Motor neuron (in vitro differentiated cells): Measurements from ENCODE around the gene TEX264. TPM values are rescaled to one million over a fixed set of nuclear protein-coding genes. Genes with fewer than 3 reads are reported as not detected.

Experiments used
- ATAC-seq, 8 experiments: fragments of 200-7000 bp; cut with Tn5 transposase; replicated peaks in 6 of 8; 2 replicates each; pipeline ENCODE4 v1.8.0; 2021; ENCODE audit warnings: mild to moderate bottlenecking in 8 of 8, moderate library complexity in 8 of 8
- H3K27ac ChIP-seq, 2 donors: fragments of 250-450 bp; sonication (Bioruptor Pico); 2 replicates each; pipeline ENCODE4 v1.9.0; 2021; ENCODE audit warnings: antibody characterized with exemption in 2 of 2, mild to moderate bottlenecking in 2 of 2, moderate library complexity in 1 of 2
- H3K4me1 ChIP-seq, 2 donors: fragments of 250-450 bp; sonication (Bioruptor Pico); replicated peaks in 1 of 2; 2 replicates each; pipeline ENCODE4 v1.6.1; 2021; ENCODE audit warnings: antibody characterized with exemption in 2 of 2, mild to moderate bottlenecking in 2 of 2, moderate library complexity in 1 of 2
- H3K4me3 ChIP-seq, 5 donors: fragments of 250-450 bp; sonication (Bioruptor Pico); 2 replicates each; pipeline ENCODE4 v1.9.0; 2021; ENCODE audit warnings: antibody characterized with exemption in 5 of 5, mild to moderate bottlenecking in 5 of 5, moderate library complexity in 4 of 5
- WGBS, 10 experiments: fragments of 450-650 bp; shearing (Covaris generic); methylation state at CpG; one replicate each; pipeline ENCODE4 v1.0.0; 2022; 5-methylcytosine and 5-hydroxymethylcytosine counted together
- in situ Hi-C, 9 experiments: fragments of 400-800 bp; cut with MboI; loops; one replicate each; pipeline ENCODE4 v1.15.0; 2021; ENCODE audit warnings: low sequenced_read_pairs in 9 of 9, low pct_unique_long_range_greater_than_20kb in 2 of 9; ENCODE audit not compliant: unreplicated experiment in 9 of 9
- total RNA-seq, 8 experiments: library from RNA; unstranded; fragments of 300-600 nt; gene quantifications; 2 replicates each; pipeline versions ENCODE4 v1.2.3 to v1.2.4, GENCODE V29; 2022

Gene TEX264
- total RNA-seq, 8 experiments from 2014 or later, result 16.6 to 64.7 (median 33.0) TPM

- H3K4me1 ChIP-seq, result no peaks in the 10 kb centered on the region
- WGBS, 10 experiments, result 39 to 100% (median 84%) methylated on average over 1 to 4 of the region's 4 CpGs; no CpG with 5 or more reads in 4 of the 10 experiments
- H3K4me3 ChIP-seq, result no peak overlapping the region
- H3K27ac ChIP-seq, result no peak overlapping the region
- ATAC-seq, result no peak
- in situ Hi-C loops, result loop anchor here in 2 of 9 experiments (25.0 kb wide), 1 partner anchor 174 kb away; the partner anchor contains the start of gene DCAF1 (in 2 of the 2)
Measured at GRCh38 chr3:51686056-51686455, 15.0 kb downstream of the TEX264 start.

DNA sequence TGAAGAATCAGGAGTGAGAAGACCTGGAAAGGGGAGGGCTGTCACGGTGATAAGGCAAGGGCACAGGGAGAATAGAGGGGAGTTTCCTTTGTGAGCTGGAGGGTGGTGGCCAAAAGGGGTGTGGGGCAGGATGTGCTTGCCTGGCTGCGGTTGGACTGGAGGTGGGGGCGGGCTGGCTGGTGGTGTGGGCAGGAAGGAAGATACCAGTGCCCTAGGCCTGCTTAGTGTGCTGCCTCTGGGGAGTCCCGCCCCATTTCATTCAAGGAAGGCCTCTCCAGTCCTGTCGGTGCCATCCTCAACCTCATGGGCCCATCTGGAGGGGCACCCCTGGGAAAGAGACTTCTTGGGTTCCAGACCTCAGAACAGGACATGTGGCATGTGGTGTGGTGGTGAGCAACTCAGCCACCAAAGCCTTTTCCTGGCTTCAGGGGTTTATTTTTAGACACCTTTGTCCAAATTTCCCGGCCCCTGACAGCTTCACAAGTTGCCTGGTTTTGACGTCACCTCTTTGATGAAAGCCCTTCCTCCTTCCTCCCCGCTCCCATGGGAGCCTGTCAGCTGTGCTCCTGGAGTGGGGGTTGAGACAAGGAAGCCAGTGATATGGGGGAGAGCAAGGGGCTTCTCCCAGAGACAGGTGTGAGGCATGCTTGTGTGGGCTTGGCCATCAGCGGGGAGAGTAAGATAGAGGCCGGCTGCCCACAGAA lies 15.6 kb downstream of the TEX264 start:
- ATAC-seq, result peak in 3 of 8 experiments; percentile 51 to 76 (median 73)

DNA sequence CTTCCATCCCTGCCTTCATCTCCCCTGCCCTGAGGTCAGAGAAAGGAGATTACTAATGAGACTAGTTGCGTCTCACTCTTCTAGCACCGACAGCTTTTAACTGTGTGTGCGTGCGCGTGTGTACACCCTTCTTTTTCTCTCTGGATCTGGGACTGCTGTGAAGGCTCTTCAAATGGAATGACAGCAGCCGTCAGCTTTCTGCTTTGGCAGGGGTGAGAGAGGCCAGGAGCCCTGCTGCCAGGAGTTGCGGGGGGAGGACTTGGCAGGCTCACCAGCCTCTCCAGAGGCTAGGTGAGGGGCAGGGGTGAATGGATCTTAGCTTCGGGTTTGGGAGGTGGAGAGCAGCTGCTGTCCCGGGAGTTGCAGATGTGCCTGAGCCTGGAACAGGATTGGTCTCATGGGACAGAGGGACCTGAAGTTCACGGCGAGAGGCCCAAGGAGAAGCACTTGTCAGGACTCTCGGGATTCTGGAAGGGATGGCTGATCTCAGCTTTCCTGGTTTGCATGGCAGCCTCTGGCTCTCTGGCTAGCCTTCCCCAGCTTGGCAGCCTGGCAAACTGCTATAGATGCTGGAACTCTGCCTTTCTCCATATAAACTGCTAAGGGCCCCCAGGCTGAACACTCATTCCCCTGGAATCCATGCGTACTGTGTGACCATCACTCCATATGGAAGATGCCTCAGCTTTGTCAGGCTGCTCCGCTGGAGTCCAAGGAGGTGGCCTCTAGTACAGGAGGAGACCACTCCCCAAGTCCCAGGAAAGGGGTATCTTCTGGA lies 16.6 kb downstream of the TEX264 start:
- in situ Hi-C loops, result loop anchor here in 2 of 9 experiments (25.0 kb wide), 1 partner anchor 175 kb away; the partner anchor contains the start of gene DCAF1 (in 2 of the 2)
- Histone ChIP-seq H3K4me3 (no peak overlapping the region), H3K4me1 (no peaks in the 10 kb centered on the region), H3K27ac (no peak overlapping the region)
- WGBS, 10 experiments, result 70 to 100% (median 80%) methylated on average over 2 to 7 of the region's 14 CpGs; no CpG with 5 or more reads in 3 of the 10 experiments
- no peak for ATAC-seq

More for the DNA sequence above, 15.6 kb downstream of the TEX264 start:
- H3K27ac ChIP-seq, result no peak overlapping the region
- H3K4me1 ChIP-seq, result no peaks in the 10 kb centered on the region
- in situ Hi-C loops, result loop anchor here in 2 of 9 experiments (25.0 kb wide), 1 partner anchor 174 kb away; the partner anchor contains the start of gene DCAF1 (in 2 of the 2)
- H3K4me3 ChIP-seq, result no peak overlapping the region
- 33 to 83% (median 70%) methylated on average over 1 to 5 of the region's 10 CpGs; no CpG with 5 or more reads in 6 of the 10 experiments for WGBS, 10 experiments

- no peak for ATAC-seq
- Histone ChIP-seq H3K4me3 (no peak overlapping the region), H3K4me1 (no peaks in the 10 kb centered on the region), H3K27ac (no peak overlapping the region)
- WGBS, 10 experiments, result 79 to 100% (median 83%) methylated on average over 1 to 2 of the region's 3 CpGs; no CpG with 5 or more reads in 6 of the 10 experiments
- in situ Hi-C loops, result loop anchor here in 2 of 9 experiments (25.0 kb wide), 1 partner anchor 176 kb away; the partner anchor contains the start of gene DCAF1 (in 2 of the 2)
Measured at GRCh38 chr3:51688206-51688600, 17.2 kb downstream of the TEX264 start.

GRCh38 chr3:51691021-51691420 lies 20.0 kb downstream of the TEX264 start:
- Histone ChIP-seq H3K4me1 (peaks cover 2% of the 10 kb centered on the region in 2 donors), H3K27ac (no peak overlapping the region), H3K4me3 (no peak overlapping the region)
- in situ Hi-C loops, result loop anchor here in 2 of 9 experiments (25.0 kb wide), 1 partner anchor 179 kb away; the partner anchor contains the start of gene DCAF1 (in 2 of the 2)
- WGBS, 10 experiments, result 90 to 100% (median 100%) methylated on average over 1 to 2 of the region's 5 CpGs; no CpG with 5 or more reads in 7 of the 10 experiments
- no peak for ATAC-seq

GRCh38 chr3:51691949-51692348 lies 20.9 kb downstream of the TEX264 start:
- ATAC-seq, result no peak
- WGBS, 10 experiments, result 40 to 82% (median 80%) methylated on average over 1 to 3 of the region's 3 CpGs; no CpG with 5 or more reads in 7 of the 10 experiments
- Histone ChIP-seq H3K4me3 (no peak overlapping the region), H3K4me1 (peaks cover 11% of the 10 kb centered on the region in 2 donors), H3K27ac (no peak overlapping the region)
- in situ Hi-C loops, result loop anchor here in 2 of 9 experiments (25.0 kb wide), 1 partner anchor 180 kb away; the partner anchor contains the start of gene DCAF1 (in 2 of the 2)

DNA sequence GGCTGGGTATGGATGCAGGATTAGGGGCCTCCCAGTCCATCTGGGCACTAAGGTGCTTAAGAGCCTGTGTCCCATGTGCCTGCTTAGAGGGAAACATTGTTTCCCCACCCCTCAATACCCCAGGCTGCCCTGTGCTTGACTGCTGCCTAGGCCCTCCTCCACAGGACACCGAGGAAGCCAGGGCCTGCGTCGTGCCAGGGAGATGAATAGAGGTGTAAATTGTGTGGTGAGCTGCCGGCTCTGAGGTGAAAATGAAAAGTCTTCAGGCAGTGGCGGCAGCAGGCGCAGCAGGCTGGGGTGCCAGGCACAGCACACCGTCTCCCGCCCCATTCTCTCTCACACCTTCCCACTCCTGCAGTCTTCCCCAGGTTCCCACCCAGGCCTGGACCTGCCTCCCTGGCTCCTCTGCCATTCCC lies 21.9 kb downstream of the TEX264 start:
- H3K4me3 ChIP-seq, result no peak overlapping the region
- WGBS, 10 experiments, result 90 to 100% (median 100%) methylated on average over 1 to 2 of the region's 8 CpGs; no CpG with 5 or more reads in 6 of the 10 experiments
- peaks cover 17 to 18% of the 10 kb centered on the region in 2 donors for H3K4me1 ChIP-seq
- no peak overlapping the region for H3K27ac ChIP-seq
- ATAC-seq, result no peak
- in situ Hi-C loops, result loop anchor here in 2 of 9 experiments (25.0 kb wide), 1 partner anchor 181 kb away; the partner anchor contains the start of gene DCAF1 (in 2 of the 2)

GRCh38 chr3:51696954-51697353 lies 25.9 kb downstream of the TEX264 start:
- in situ Hi-C loops, result loop anchor here in 2 of 9 experiments (25.0 kb wide), 1 partner anchor 185 kb away; the partner anchor contains the start of gene DCAF1 (in 2 of the 2)

DNA sequence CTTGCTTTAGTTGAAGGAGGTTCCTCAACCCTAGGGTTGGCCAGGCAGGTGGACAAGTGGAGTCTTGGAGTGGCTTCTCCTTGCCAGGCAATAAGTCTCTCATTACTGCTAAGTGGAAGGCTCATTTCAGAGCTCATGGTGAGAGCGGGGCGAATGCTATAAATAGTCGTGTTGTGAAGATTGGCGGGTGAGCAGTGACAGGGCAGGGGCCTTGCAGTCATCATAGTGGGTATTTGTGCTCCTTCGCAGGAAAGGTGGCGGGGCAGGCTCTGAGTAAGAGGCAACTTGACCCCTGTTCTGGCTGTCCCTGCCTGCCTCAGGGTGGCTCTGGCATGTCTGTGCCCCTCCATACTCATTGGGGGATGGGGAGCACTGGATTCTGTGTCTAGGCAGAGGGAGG lies 27.2 kb downstream of the TEX264 start:
- in situ Hi-C loops, result loop anchor here in 2 of 9 experiments (25.0 kb wide), 1 partner anchor 186 kb away; the partner anchor contains the start of gene DCAF1 (in 2 of the 2)
- no peak overlapping the region for H3K27ac ChIP-seq
- no peak overlapping the region for H3K4me3 ChIP-seq
- H3K4me1 ChIP-seq, result peaks cover 32 to 48% of the 10 kb centered on the region in 2 donors
- ATAC-seq, result no peak
- WGBS, 10 experiments, result 93 to 100% (median 96%) methylated on average over 2 to 5 of the region's 6 CpGs; no CpG with 5 or more reads in 5 of the 10 experiments

More at GRCh38 chr3:51696954-51697353, 25.9 kb downstream of the TEX264 start:
- Histone ChIP-seq H3K4me1 (peaks cover 20 to 36% of the 10 kb centered on the region in 2 donors), H3K4me3 (no peak overlapping the region), H3K27ac (peak overlapping the region; percentile 32 to 65)
- WGBS, 10 experiments, result 100% methylated on average over 1 to 3 of the region's 10 CpGs; no CpG with 5 or more reads in 8 of the 10 experiments
- peak in 5 of 8 experiments; percentile 62 to 81 (median 75) for ATAC-seq

DNA sequence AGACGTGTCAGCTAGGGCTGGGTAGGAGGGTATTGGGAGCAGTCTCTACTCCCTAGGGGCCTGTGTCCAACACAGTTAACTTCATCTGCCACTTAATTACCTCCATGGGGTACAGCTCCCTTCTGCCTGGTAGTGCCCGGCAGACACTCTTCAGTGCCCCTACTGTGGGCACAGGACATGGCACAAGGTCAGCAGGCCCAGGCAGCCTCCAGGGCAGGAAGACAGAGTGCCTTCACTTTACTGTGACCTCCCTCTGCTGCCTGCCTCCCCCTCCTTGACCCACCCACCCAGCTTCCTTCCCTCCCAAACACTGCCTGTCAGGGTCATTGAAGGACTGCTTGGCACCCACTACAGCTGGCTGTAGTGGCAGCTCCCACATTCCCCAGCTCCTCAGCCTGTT lies 29.4 kb downstream of the TEX264 start:
- Histone ChIP-seq H3K4me3 (no peak overlapping the region), H3K4me1 (peaks cover 51 to 66% of the 10 kb centered on the region in 2 donors), H3K27ac (no peak overlapping the region)
- no CpG with 5 or more reads among the region's 2 CpGs for WGBS, 10 experiments
- in situ Hi-C loops, result no loop called here
- no peak for ATAC-seq

GRCh38 chr3:51702156-51702555 lies 31.1 kb downstream of the TEX264 start:
- Histone ChIP-seq H3K27ac (peak overlapping the region; percentile 73 to 85), H3K4me3 (no peak overlapping the region), H3K4me1 (peaks cover 51 to 64% of the 10 kb centered on the region in 2 donors)
- no peak for ATAC-seq
- in situ Hi-C loops, result no loop called here
- 100% methylated on average over 1 of the region's 2 CpGs; no CpG with 5 or more reads in 8 of the 10 experiments for WGBS, 10 experiments

DNA sequence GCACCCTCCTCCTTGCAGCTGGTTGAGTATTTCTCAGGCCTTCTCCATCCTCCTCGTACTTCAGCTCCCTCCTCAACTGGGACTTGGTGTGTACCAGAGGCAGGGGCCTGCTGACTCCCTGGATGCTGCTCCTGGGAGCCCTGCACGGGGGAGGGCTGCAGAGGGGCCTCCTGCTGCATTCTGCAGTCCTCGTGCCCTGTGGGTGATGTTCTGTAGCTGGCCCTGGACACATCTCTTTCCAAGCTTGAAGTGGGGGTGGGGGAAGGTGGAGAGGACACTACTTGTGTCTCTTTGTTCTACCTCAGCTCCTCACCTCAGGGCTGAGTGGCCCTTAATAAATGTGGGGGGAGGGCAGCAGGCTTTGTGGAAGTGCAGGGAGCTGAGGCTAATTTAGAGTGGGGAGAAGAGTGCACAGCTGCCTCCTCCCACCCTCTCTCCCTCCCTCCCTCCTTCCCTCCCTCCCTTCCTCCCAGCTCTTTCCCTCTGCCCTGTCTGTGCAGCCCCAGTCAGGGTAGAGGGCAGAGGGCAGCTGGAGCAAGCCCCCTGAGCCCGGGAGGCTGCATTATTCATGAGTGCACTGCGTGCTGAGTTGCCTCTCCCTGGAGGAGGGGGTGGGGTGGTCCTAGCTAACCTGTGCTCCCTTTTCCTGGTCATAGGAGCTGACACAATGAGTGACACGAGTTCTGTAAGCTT lies 32.2 kb downstream of the TEX264 start:
- 0 to 29% (median 20%) methylated on average over 1 to 2 of the region's 6 CpGs; no CpG with 5 or more reads in 7 of the 10 experiments for WGBS, 10 experiments
- in situ Hi-C loops, result no loop called here
- Histone ChIP-seq H3K4me1 (peaks cover 53 to 66% of the 10 kb centered on the region in 2 donors), H3K27ac (peak overlapping the region; percentile 73 to 85), H3K4me3 (no peak overlapping the region)
- ATAC-seq, result peak in 5 of 8 experiments; percentile 3 to 61 (median 60)
